Measurements from ENCODE around the gene GJB2.

Gene GJB2

GRCh38 chr13:20206698-20207235 is 14.0 kb upstream of the GJB2 start:
- no peaks in the 10 kb centered on the region for H3K27me3 ChIP-seq (ENCODE audit: insufficient read depth, insufficient read length)

GRCh38 chr13:20206065-20206697 is 13.4 kb upstream of the GJB2 start:
- TF ChIP-seq YY1 (IDR thresholded peaks at IDR 0.05; ENCODE audit: insufficient read depth, insufficient read length) (no peak), ZNF274 (IDR thresholded peaks at IDR 0.05; ENCODE audit: low read depth, low read length) (no peak), SUZ12 (IDR thresholded peaks at IDR 0.05; ENCODE audit: extremely low read depth, insufficient read depth, insufficient read length) (no peak)

More at GRCh38 chr13:20206698-20207235, 14.0 kb upstream of the GJB2 start:
- no peak overlapping the region for H3K9ac ChIP-seq (ENCODE audit: insufficient read length, low read depth)
- no peaks in the 10 kb centered on the region for H3K36me3 ChIP-seq (ENCODE audit: insufficient read depth, insufficient read length, low read length)
- no peak for TF ChIP-seq YY1 (IDR thresholded peaks at IDR 0.05; ENCODE audit: insufficient read depth, insufficient read length)
- TF ChIP-seq SUZ12 (IDR thresholded peaks at IDR 0.05; ENCODE audit: extremely low read depth, insufficient read depth, insufficient read length), result no peak
- no peak for TF ChIP-seq ZNF274 (IDR thresholded peaks at IDR 0.05; ENCODE audit: low read depth, low read length)
- no peak for DNase-seq (ENCODE audit: low read depth, low spot score)
- H3K4me1 ChIP-seq (ENCODE audit: insufficient read depth, insufficient read length), result peaks cover 2% of the 10 kb centered on the region
- H3K9me3 ChIP-seq (ENCODE audit: insufficient read depth, low read length), result no peaks in the 10 kb centered on the region
- H3K4me3 ChIP-seq (ENCODE audit: insufficient read length, low read depth), result no peak overlapping the region

GRCh38 chr13:20198781-20199180 is 6.0 kb upstream of the GJB2 start:
- no peak overlapping the region for H3K4me3 ChIP-seq (ENCODE audit: insufficient read length, low read depth)
- H3K27me3 ChIP-seq (ENCODE audit: insufficient read depth, insufficient read length), result peaks cover 22% of the 10 kb centered on the region
- no peaks in the 10 kb centered on the region for H3K9me3 ChIP-seq (ENCODE audit: insufficient read depth, low read length)
- no peaks in the 10 kb centered on the region for H3K4me1 ChIP-seq (ENCODE audit: insufficient read depth, insufficient read length)
- TF ChIP-seq ZNF274 (IDR thresholded peaks at IDR 0.05; ENCODE audit: low read depth, low read length) (no peak), SUZ12 (IDR thresholded peaks at IDR 0.05; ENCODE audit: extremely low read depth, insufficient read depth, insufficient read length) (no peak), YY1 (IDR thresholded peaks at IDR 0.05; ENCODE audit: insufficient read depth, insufficient read length) (no peak)
- DNase-seq (ENCODE audit: low read depth, low spot score), result no peak
- no peaks in the 10 kb centered on the region for H3K36me3 ChIP-seq (ENCODE audit: insufficient read depth, insufficient read length, low read length)
- H3K9ac ChIP-seq (ENCODE audit: insufficient read length, low read depth), result no peak overlapping the region

More at GRCh38 chr13:20206065-20206697, 13.4 kb upstream of the GJB2 start:
- Histone ChIP-seq H3K9ac (ENCODE audit: insufficient read length, low read depth) (no peak overlapping the region), H3K4me3 (ENCODE audit: insufficient read length, low read depth) (no peak overlapping the region), H3K27me3 (ENCODE audit: insufficient read depth, insufficient read length) (no peaks in the 10 kb centered on the region), H3K9me3 (ENCODE audit: insufficient read depth, low read length) (no peaks in the 10 kb centered on the region), H3K4me1 (ENCODE audit: insufficient read depth, insufficient read length) (peaks cover 2% of the 10 kb centered on the region), H3K36me3 (ENCODE audit: insufficient read depth, insufficient read length, low read length) (no peaks in the 10 kb centered on the region)
- no peak for DNase-seq (ENCODE audit: low read depth, low spot score)

GRCh38 chr13:20197361-20197834 is 4.7 kb upstream of the GJB2 start:
- Histone ChIP-seq H3K4me3 (ENCODE audit: insufficient read length, low read depth) (no peak overlapping the region), H3K27me3 (ENCODE audit: insufficient read depth, insufficient read length) (peaks cover 35% of the 10 kb centered on the region), H3K9me3 (ENCODE audit: insufficient read depth, low read length) (no peaks in the 10 kb centered on the region), H3K4me1 (ENCODE audit: insufficient read depth, insufficient read length) (no peaks in the 10 kb centered on the region), H3K9ac (ENCODE audit: insufficient read length, low read depth) (peak overlapping the region; percentile 50), H3K36me3 (ENCODE audit: insufficient read depth, insufficient read length, low read length) (no peaks in the 10 kb centered on the region)
- DNase-seq (ENCODE audit: low read depth, low spot score), result no peak
- TF ChIP-seq YY1 (IDR thresholded peaks at IDR 0.05; ENCODE audit: insufficient read depth, insufficient read length) (no peak), SUZ12 (IDR thresholded peaks at IDR 0.05; ENCODE audit: extremely low read depth, insufficient read depth, insufficient read length) (no peak), ZNF274 (IDR thresholded peaks at IDR 0.05; ENCODE audit: low read depth, low read length) (no peak)

GRCh38 chr13:20195801-20196200 is 3.1 kb upstream of the GJB2 start:
- no peak overlapping the region for H3K9ac ChIP-seq (ENCODE audit: insufficient read length, low read depth)
- no peaks in the 10 kb centered on the region for H3K9me3 ChIP-seq (ENCODE audit: insufficient read depth, low read length)
- TF ChIP-seq YY1 (IDR thresholded peaks at IDR 0.05; ENCODE audit: insufficient read depth, insufficient read length) (no peak), ZNF274 (IDR thresholded peaks at IDR 0.05; ENCODE audit: low read depth, low read length) (no peak), SUZ12 (IDR thresholded peaks at IDR 0.05; ENCODE audit: extremely low read depth, insufficient read depth, insufficient read length) (no peak)
- no peaks in the 10 kb centered on the region for H3K36me3 ChIP-seq (ENCODE audit: insufficient read depth, insufficient read length, low read length)
- H3K4me1 ChIP-seq (ENCODE audit: insufficient read depth, insufficient read length), result no peaks in the 10 kb centered on the region
- H3K27me3 ChIP-seq (ENCODE audit: insufficient read depth, insufficient read length), result peaks cover 51% of the 10 kb centered on the region
- no peak overlapping the region for H3K4me3 ChIP-seq (ENCODE audit: insufficient read length, low read depth)
- DNase-seq (ENCODE audit: low read depth, low spot score), result no peak

GRCh38 chr13:20193907-20194631 is 1.3 kb upstream of the GJB2 start:
- TF ChIP-seq SUZ12 (IDR thresholded peaks at IDR 0.05; ENCODE audit: extremely low read depth, insufficient read depth, insufficient read length), result no peak
- no peak for TF ChIP-seq ZNF274 (IDR thresholded peaks at IDR 0.05; ENCODE audit: low read depth, low read length)
- TF ChIP-seq YY1 (IDR thresholded peaks at IDR 0.05; ENCODE audit: insufficient read depth, insufficient read length), result no peak
- H3K4me3 ChIP-seq (ENCODE audit: insufficient read length, low read depth), result no peak overlapping the region
- H3K9ac ChIP-seq (ENCODE audit: insufficient read length, low read depth), result no peak overlapping the region
- H3K9me3 ChIP-seq (ENCODE audit: insufficient read depth, low read length), result no peaks in the 10 kb centered on the region
- no peak for DNase-seq (ENCODE audit: low read depth, low spot score)
- H3K36me3 ChIP-seq (ENCODE audit: insufficient read depth, insufficient read length, low read length), result no peaks in the 10 kb centered on the region
- no peaks in the 10 kb centered on the region for H3K4me1 ChIP-seq (ENCODE audit: insufficient read depth, insufficient read length)
- H3K27me3 ChIP-seq (ENCODE audit: insufficient read depth, insufficient read length), result peaks cover 68% of the 10 kb centered on the region
